Measurements from ENCODE around the gene TSKS. TPM values are rescaled to one million over a fixed set of nuclear protein-coding genes. Genes with fewer than 3 reads are reported as not detected.

Gene TSKS
- total and polyA plus RNA-seq, 2 donors (not counting 1 experiment from before 2014, with no cell fraction given): not detected

- no peaks in the 10 kb centered on the region for H3K79me2 ChIP-seq (ENCODE audit: control insufficient read depth, insufficient read depth, low read length)
- H3K4me2 ChIP-seq (ENCODE audit: extremely low read depth, insufficient read depth, low read length): no peak overlapping the region
- no peaks in the 10 kb centered on the region for H3K36me3 ChIP-seq (ENCODE audit: control insufficient read depth, insufficient read depth, low read length)
- TF ChIP-seq EZH2 (IDR thresholded peaks at IDR 0.05; ENCODE audit: low read length, missing control alignments): no peak
- no peak for TF ChIP-seq CTCF (conservative IDR thresholded peaks at IDR 0.05 in 1 of 2, IDR thresholded peaks at IDR 0.05 in 1 of 2; ENCODE audit: low read depth in 1 of 2, low read length in 2 of 2)
- peak in 1 of 2 donors; percentile 28 for DNase-seq (ENCODE audit: low read depth in 2 of 2)
- no peaks in the 10 kb centered on the region for H3K27me3 ChIP-seq (ENCODE audit: control insufficient read depth, insufficient read depth, low read length)
- H3K27ac ChIP-seq (ENCODE audit: insufficient read depth, low read length): no peak overlapping the region
- H4K20me1 ChIP-seq (ENCODE audit: control insufficient read depth, extremely low read depth, insufficient read depth, low read length): no peaks in the 10 kb centered on the region
- no peak overlapping the region for H3K4me3 ChIP-seq (replicated peaks in 1 of 4; ENCODE audit: control extremely low read depth in 1 of 4, insufficient read depth in 1 of 4, low read depth in 3 of 4, low read length in 4 of 4)
- H3K9ac ChIP-seq (ENCODE audit: insufficient read depth, low read length): no peak overlapping the region
- no peaks in the 10 kb centered on the region for H3K4me1 ChIP-seq (ENCODE audit: control insufficient read depth, extremely low read depth, insufficient read depth, low read length)
- H2AFZ ChIP-seq (ENCODE audit: low read length): no peak overlapping the region
- no peaks in the 10 kb centered on the region for H3K9me3 ChIP-seq (ENCODE audit: control insufficient read depth, insufficient read depth, low read depth, low read length)
Measured at GRCh38 chr19:49749055-49749716, 13.9 kb downstream of the TSKS start.

DNA sequence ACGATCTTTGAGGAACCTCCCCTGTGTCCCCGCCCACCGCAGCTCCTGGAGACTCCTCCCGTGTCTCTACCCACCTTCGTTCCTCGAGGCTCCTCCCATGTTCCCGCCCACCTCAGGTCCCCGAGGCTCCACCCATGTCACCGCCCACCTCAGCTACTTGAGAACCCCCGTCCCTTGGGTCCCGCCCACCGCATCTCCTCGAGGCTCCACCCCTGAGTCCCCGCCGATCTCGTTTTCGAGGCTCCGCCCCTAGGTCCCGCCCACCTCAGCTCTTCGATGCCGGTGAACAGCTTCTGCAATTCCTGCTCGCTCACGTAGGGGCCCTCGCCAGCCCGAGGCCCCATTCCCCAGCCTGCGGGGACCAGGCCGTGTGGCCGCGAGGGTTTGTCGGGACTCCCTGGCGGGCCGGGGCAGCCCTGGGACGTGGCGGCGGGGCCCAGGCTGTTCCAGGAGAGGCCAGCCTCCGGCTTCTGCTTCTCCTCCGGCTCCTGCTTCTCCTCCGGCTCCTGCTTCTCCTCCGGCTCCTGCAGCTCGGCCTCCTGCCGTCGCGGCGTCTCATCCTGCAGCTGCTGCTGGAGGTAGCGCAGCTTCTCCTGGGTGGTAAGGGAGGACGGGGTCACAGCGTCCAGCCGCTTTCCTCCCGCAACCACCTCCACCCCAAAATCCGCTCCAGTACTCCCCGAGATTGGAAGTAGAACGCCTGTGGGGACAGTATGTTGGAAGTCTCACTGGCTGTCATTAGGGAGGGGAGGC is 16.7 kb downstream of the TSKS start:
- Histone ChIP-seq H3K36me3 (ENCODE audit: control insufficient read depth, insufficient read depth, low read length) (no peaks in the 10 kb centered on the region), H3K4me2 (ENCODE audit: extremely low read depth, insufficient read depth, low read length) (no peak overlapping the region), H4K20me1 (ENCODE audit: control insufficient read depth, extremely low read depth, insufficient read depth, low read length) (no peaks in the 10 kb centered on the region), H3K4me1 (ENCODE audit: control insufficient read depth, extremely low read depth, insufficient read depth, low read length) (no peaks in the 10 kb centered on the region), H3K9ac (ENCODE audit: insufficient read depth, low read length) (no peak overlapping the region), H2AFZ (ENCODE audit: low read length) (no peak overlapping the region), H3K27ac (ENCODE audit: insufficient read depth, low read length) (no peak overlapping the region), H3K27me3 (ENCODE audit: control insufficient read depth, insufficient read depth, low read length) (no peaks in the 10 kb centered on the region), H3K79me2 (ENCODE audit: control insufficient read depth, insufficient read depth, low read length) (no peaks in the 10 kb centered on the region), H3K9me3 (ENCODE audit: control insufficient read depth, insufficient read depth, low read depth, low read length) (no peaks in the 10 kb centered on the region), H3K4me3 (replicated peaks in 1 of 4; ENCODE audit: control extremely low read depth in 1 of 4, insufficient read depth in 1 of 4, low read depth in 3 of 4, low read length in 4 of 4) (no peak overlapping the region)
- TF ChIP-seq CTCF (conservative IDR thresholded peaks at IDR 0.05 in 1 of 2, IDR thresholded peaks at IDR 0.05 in 1 of 2; ENCODE audit: low read depth in 1 of 2, low read length in 2 of 2) (no peak), EZH2 (IDR thresholded peaks at IDR 0.05; ENCODE audit: low read length, missing control alignments) (no peak)
- peak; percentile 38 to 56 for DNase-seq (ENCODE audit: low read depth in 2 of 2)

- Histone ChIP-seq H3K4me3 (replicated peaks in 1 of 4; ENCODE audit: control extremely low read depth in 1 of 4, insufficient read depth in 1 of 4, low read depth in 3 of 4, low read length in 4 of 4) (no peak overlapping the region), H3K9me3 (ENCODE audit: control insufficient read depth, insufficient read depth, low read depth, low read length) (no peaks in the 10 kb centered on the region), H3K4me1 (ENCODE audit: control insufficient read depth, extremely low read depth, insufficient read depth, low read length) (no peaks in the 10 kb centered on the region), H3K9ac (ENCODE audit: insufficient read depth, low read length) (no peak overlapping the region), H3K27ac (ENCODE audit: insufficient read depth, low read length) (no peak overlapping the region), H2AFZ (ENCODE audit: low read length) (no peak overlapping the region), H3K4me2 (ENCODE audit: extremely low read depth, insufficient read depth, low read length) (no peak overlapping the region), H3K27me3 (ENCODE audit: control insufficient read depth, insufficient read depth, low read length) (no peaks in the 10 kb centered on the region), H4K20me1 (ENCODE audit: control insufficient read depth, extremely low read depth, insufficient read depth, low read length) (no peaks in the 10 kb centered on the region), H3K79me2 (ENCODE audit: control insufficient read depth, insufficient read depth, low read length) (no peaks in the 10 kb centered on the region), H3K36me3 (ENCODE audit: control insufficient read depth, insufficient read depth, low read length) (no peaks in the 10 kb centered on the region)
- DNase-seq (ENCODE audit: low read depth in 2 of 2): no peak
- no peak for TF ChIP-seq EZH2 (IDR thresholded peaks at IDR 0.05; ENCODE audit: low read length, missing control alignments)
- TF ChIP-seq CTCF (conservative IDR thresholded peaks at IDR 0.05 in 1 of 2, IDR thresholded peaks at IDR 0.05 in 1 of 2; ENCODE audit: low read depth in 1 of 2, low read length in 2 of 2): no peak
Measured at GRCh38 chr19:49744946-49745381, 18.1 kb downstream of the TSKS start.

Measured in fibroblast of lung (primary cell).